ENCODE results near the gene MYRIP. TPM values are rescaled to one million over a fixed set of nuclear protein-coding genes. Genes with fewer than 3 reads are reported as not detected.
A peak's percentile ranks its signal among the peaks of the same experiment; 100 is the strongest.
"Not testable (repeated sequence)": the region's sequence is repeated elsewhere in the genome, so short reads cannot be mapped to it uniquely, and the experiment has no call there.

The MYRIP gene
- total RNA-seq, 1 experiment from 2014 or later = 0.44 TPM

DNA sequence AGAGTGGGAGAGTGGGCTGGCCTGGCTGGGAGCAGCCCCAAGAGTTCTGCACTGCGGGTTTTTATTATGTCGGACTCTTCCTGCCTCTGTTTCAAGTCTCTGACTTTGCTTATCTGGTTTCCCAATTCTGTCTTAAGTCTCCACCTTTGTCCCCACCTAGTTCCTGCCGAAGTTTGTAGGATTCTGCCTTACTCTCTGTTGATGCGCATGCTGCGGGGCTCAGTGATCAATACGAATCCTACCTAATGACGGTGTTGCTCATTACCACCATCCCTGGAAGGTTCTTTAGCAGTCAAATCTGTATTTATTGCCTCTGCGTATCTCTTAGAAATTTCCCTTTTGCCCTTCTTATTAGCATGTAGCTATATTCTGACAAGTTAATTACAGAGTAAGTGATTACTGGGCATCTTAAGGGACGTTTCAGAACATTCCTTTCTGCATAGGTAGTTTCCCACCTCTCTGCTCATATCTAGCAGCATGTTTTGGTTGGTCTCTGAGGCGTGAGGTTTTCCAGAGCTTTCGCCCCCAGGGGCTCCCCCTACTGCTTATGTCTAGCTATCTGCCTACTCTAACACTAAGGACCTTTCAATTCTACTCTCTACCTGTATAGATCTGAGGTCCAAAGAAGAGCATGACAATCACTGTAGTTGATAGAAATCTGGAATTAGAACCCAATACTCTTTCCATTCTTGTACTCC, 264.1 kb downstream of the MYRIP start:
- Histone ChIP-seq H3K9me3 (ENCODE audit: control insufficient read depth in 1 of 2, insufficient read depth in 1 of 2, low read depth in 1 of 2, low read length in 2 of 2) (no peaks in the 10 kb centered on the region), H3K4me2 (ENCODE audit: low read length) (no peak overlapping the region), H3K79me2 (ENCODE audit: insufficient read depth, low read length) (no peaks in the 10 kb centered on the region), H4K20me1 (ENCODE audit: insufficient read depth) (no peaks in the 10 kb centered on the region), H3K27me3 (ENCODE audit: insufficient read depth, low read length) (no peaks in the 10 kb centered on the region), H3K36me3 (ENCODE audit: control insufficient read depth in 1 of 2, insufficient read depth in 2 of 2, low read length in 2 of 2) (no peaks in the 10 kb centered on the region), H3K9me2 (ENCODE audit: insufficient read depth) (no peaks in the 10 kb centered on the region), H3K27ac (ENCODE audit: low read depth, low read length) (no peak overlapping the region), H3K4me1 (ENCODE audit: control insufficient read depth in 1 of 2, insufficient read depth in 2 of 2, low read length in 2 of 2) (no peaks in the 10 kb centered on the region), H3K9ac (ENCODE audit: low read length) (no peak overlapping the region), H2AFZ (ENCODE audit: low read depth, low read length, poor library complexity, severe bottlenecking) (no peak overlapping the region), H3K4me3 (replicated peaks in 1 of 2; ENCODE audit: low read depth in 1 of 2, low read length in 2 of 2) (no peak overlapping the region)
- CTCF ChIA-PET = no interaction called here
- intact Hi-C loops (cut with micrococcal nuclease) = no loop called here
- TF ChIP-seq, protein P1, sequence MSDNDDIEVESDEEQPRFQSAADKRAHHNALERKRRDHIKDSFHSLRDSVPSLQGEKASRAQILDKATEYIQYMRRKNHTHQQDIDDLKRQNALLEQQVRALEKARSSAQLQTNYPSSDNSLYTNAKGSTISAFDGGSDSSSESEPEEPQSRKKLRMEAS (IDR thresholded peaks at IDR 0.05) = no peak
- TF ChIP-seq, protein P2, sequence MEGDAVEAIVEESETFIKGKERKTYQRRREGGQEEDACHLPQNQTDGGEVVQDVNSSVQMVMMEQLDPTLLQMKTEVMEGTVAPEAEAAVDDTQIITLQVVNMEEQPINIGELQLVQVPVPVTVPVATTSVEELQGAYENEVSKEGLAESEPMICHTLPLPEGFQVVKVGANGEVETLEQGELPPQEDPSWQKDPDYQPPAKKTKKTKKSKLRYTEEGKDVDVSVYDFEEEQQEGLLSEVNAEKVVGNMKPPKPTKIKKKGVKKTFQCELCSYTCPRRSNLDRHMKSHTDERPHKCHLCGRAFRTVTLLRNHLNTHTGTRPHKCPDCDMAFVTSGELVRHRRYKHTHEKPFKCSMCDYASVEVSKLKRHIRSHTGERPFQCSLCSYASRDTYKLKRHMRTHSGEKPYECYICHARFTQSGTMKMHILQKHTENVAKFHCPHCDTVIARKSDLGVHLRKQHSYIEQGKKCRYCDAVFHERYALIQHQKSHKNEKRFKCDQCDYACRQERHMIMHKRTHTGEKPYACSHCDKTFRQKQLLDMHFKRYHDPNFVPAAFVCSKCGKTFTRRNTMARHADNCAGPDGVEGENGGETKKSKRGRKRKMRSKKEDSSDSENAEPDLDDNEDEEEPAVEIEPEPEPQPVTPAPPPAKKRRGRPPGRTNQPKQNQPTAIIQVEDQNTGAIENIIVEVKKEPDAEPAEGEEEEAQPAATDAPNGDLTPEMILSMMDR (IDR thresholded peaks at IDR 0.05 in 2 of 3, conservative IDR thresholded peaks at IDR 0.05 in 1 of 3; ENCODE audit: borderline replicate concordance in 1 of 3, insufficient read depth in 1 of 3, low read depth in 2 of 3, low read length in 2 of 3) = peak in 2 of 3 experiments; percentile 20 to 35; a peak in 2 of 6 replicates
- RAD21 ChIA-PET (ENCODE audit: low non-redundant PET in 1 of 2, low total read pairs in 2 of 2, uncharacterized antibody in 2 of 2, unreplicated experiment in 2 of 2) = no interaction called here
- ATAC-seq (peak; percentile 82), DNase-seq (ENCODE audit: low read depth, low spot score) (peak; percentile 0)
- BruUV-seq (replicated peaks) = no TSS peak
- POLR2A ChIA-PET = no interaction called here

DNA sequence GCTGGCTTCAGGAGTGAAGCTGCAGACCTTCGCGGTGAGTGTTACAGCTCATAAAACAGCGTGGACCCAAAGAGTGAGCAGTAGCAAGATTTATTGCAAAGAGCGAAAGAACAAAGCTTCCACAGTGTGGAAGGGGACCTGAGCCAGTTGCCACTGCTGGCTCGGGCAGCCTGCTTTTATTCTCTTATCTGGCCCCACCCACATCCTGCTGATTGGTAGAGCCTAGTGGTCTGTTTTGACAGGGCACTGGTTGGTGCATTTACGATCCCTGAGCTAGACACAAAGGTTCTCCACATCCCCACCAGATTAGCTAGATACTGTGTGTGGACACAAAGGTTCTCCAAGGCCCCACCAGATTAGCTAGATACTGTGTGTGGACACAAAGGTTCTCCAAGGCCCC, 267.7 kb downstream of the MYRIP start:
- ATAC-seq; H4K20me1 ChIP-seq (ENCODE audit: insufficient read depth); H3K9me2 ChIP-seq (ENCODE audit: insufficient read depth); RAD21 ChIA-PET (ENCODE audit: low non-redundant PET in 1 of 2, low total read pairs in 2 of 2, uncharacterized antibody in 2 of 2, unreplicated experiment in 2 of 2); H3K4me2 ChIP-seq (ENCODE audit: low read length); H3K9ac ChIP-seq (ENCODE audit: low read length); H3K36me3 ChIP-seq (ENCODE audit: control insufficient read depth in 1 of 2, insufficient read depth in 2 of 2, low read length in 2 of 2); DNase-seq (ENCODE audit: low read depth, low spot score); H2AFZ ChIP-seq (ENCODE audit: low read depth, low read length, poor library complexity, severe bottlenecking); H3K27ac ChIP-seq (ENCODE audit: low read depth, low read length); H3K27me3 ChIP-seq (ENCODE audit: insufficient read depth, low read length); H3K79me2 ChIP-seq (ENCODE audit: insufficient read depth, low read length); H3K4me1 ChIP-seq (ENCODE audit: control insufficient read depth in 1 of 2, insufficient read depth in 2 of 2, low read length in 2 of 2); H3K4me3 ChIP-seq (replicated peaks in 1 of 2; ENCODE audit: low read depth in 1 of 2, low read length in 2 of 2); H3K9me3 ChIP-seq (ENCODE audit: control insufficient read depth in 1 of 2, insufficient read depth in 1 of 2, low read depth in 1 of 2, low read length in 2 of 2); CTCF ChIA-PET; intact Hi-C loops (cut with micrococcal nuclease); BruUV-seq (replicated peaks); POLR2A ChIA-PET: not testable (repeated sequence)

DNA sequence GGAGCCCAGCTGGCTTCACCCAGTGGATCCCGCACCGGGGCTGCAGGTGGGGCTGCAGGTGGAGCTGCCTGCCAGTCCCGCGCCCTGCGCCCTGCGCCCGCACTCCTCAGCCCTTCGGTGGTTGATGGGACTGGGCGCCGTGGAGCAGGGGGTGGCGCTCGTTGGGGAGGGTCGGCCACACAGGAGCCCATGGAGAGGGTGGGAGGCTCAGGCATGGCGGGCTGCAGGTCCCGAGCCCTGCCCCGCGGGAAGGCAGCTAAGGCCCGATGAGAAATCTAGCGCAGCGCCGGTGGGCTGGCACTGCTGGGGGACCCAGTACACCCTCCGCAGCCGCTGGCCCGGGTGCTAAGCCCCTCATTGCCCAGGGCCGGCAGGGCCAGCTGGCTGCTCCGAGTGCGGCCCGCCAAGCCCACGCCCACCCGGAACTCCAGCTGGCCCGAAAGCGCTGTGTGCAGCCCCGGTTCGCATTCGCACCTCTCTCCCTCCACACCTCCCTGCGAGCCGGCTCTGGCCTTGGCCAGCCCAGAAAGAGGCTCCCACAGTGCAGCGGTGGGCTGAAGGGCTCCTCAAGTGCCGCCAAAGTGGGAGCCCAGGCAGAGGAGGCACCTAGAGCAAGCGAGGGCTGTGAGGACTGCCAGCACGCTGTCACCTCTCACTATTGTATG, 268.6 kb downstream of the MYRIP start:
- H3K9me3 ChIP-seq (ENCODE audit: control insufficient read depth in 1 of 2, insufficient read depth in 1 of 2, low read depth in 1 of 2, low read length in 2 of 2); ATAC-seq; intact Hi-C loops (cut with micrococcal nuclease); H3K4me3 ChIP-seq (replicated peaks in 1 of 2; ENCODE audit: low read depth in 1 of 2, low read length in 2 of 2); H3K9me2 ChIP-seq (ENCODE audit: insufficient read depth); CTCF ChIA-PET; RAD21 ChIA-PET (ENCODE audit: low non-redundant PET in 1 of 2, low total read pairs in 2 of 2, uncharacterized antibody in 2 of 2, unreplicated experiment in 2 of 2); H4K20me1 ChIP-seq (ENCODE audit: insufficient read depth); H3K27me3 ChIP-seq (ENCODE audit: insufficient read depth, low read length); POLR2A ChIA-PET; H3K4me2 ChIP-seq (ENCODE audit: low read length); H3K36me3 ChIP-seq (ENCODE audit: control insufficient read depth in 1 of 2, insufficient read depth in 2 of 2, low read length in 2 of 2); H2AFZ ChIP-seq (ENCODE audit: low read depth, low read length, poor library complexity, severe bottlenecking); DNase-seq (ENCODE audit: low read depth, low spot score); BruUV-seq (replicated peaks); H3K4me1 ChIP-seq (ENCODE audit: control insufficient read depth in 1 of 2, insufficient read depth in 2 of 2, low read length in 2 of 2); H3K27ac ChIP-seq (ENCODE audit: low read depth, low read length); H3K9ac ChIP-seq (ENCODE audit: low read length); H3K79me2 ChIP-seq (ENCODE audit: insufficient read depth, low read length): not testable (repeated sequence)

Data from HCT116 (cell line).